Common myeloid progenitor, CD34-positive (primary cell): ENCODE measurements around the gene ITSN1.

Experiments
- CTCF ChIA-PET: fragments of 350-600 bp; sonication (Branson Sonifier 250); formaldehyde crosslinking; loops from one replicate; lab custom pipeline; 2021; ENCODE audit warnings: antibody characterized with exemption; lab: Charles Lee
- POLR2A ChIA-PET: fragments of 350-600 bp; sonication (Branson Sonifier 250); formaldehyde crosslinking; loops from one replicate; lab custom pipeline; 2021; ENCODE audit warnings: antibody characterized with exemption; lab: Charles Lee
- DNase-seq, 3 donors: peaks; one replicate each; pipeline versions ENCODE4 v3.0.0 to v3.0.0-alpha.2; 2013
- H3K27ac ChIP-seq, 2 experiments: 1 replicate in 1 of 2; 2 replicates in 1 of 2; pipeline ENCODE4 v1.7.0; 2013; ENCODE audit warnings: inconsistent platforms in 2 of 2, low read length in 2 of 2, mild to moderate bottlenecking in 2 of 2, low read depth in 1 of 2, moderate library complexity in 1 of 2; ENCODE audit not compliant: severe bottlenecking in 2 of 2, insufficient read depth in 1 of 2, poor library complexity in 1 of 2
- H3K27me3 ChIP-seq, 5 experiments: replicated peaks in 2 of 5; 1 replicate in 3 of 5; 2 replicates in 2 of 5; pipeline versions ENCODE4 v1.6.1 to v1.7.0; 2013; ENCODE audit warnings: low read length in 4 of 5, mild to moderate bottlenecking in 2 of 5, moderate library complexity in 2 of 5, inconsistent platforms in 1 of 5; ENCODE audit not compliant: insufficient read depth in 5 of 5, control insufficient read depth in 4 of 5
- H3K36me3 ChIP-seq, 4 experiments: 1 replicate in 2 of 4; 2 replicates in 2 of 4; pipeline versions ENCODE4 v1.6.1 to v1.7.0; 2013; ENCODE audit warnings: low read length in 3 of 4, control low read depth in 1 of 4, mild to moderate bottlenecking in 1 of 4; ENCODE audit not compliant: control insufficient read depth in 4 of 4, insufficient read depth in 4 of 4
- H3K4me1 ChIP-seq, 4 experiments: 1 replicate in 3 of 4; 2 replicates in 1 of 4; pipeline versions ENCODE4 v1.6.1 to v1.7.1; 2013; ENCODE audit warnings: low read length in 3 of 4, mild to moderate bottlenecking in 3 of 4, control low read depth in 1 of 4, inconsistent platforms in 1 of 4, moderate library complexity in 1 of 4; ENCODE audit not compliant: control insufficient read depth in 4 of 4, insufficient read depth in 4 of 4; ENCODE audit errors: control extremely low read depth in 1 of 4
- H3K4me3 ChIP-seq, 7 experiments: 1 replicate in 4 of 7; 2 replicates in 3 of 7; pipeline versions ENCODE4 v1.5.1 to v1.7.0; 2013; ENCODE audit warnings: mild to moderate bottlenecking in 7 of 7, low read length in 6 of 7, moderate library complexity in 6 of 7, inconsistent platforms in 2 of 7, low read depth in 2 of 7, control low read depth in 1 of 7; ENCODE audit not compliant: insufficient read depth in 4 of 7, control insufficient read depth in 1 of 7; ENCODE audit errors: extremely low read depth in 1 of 7
- H3K9me3 ChIP-seq, 5 experiments: 1 replicate in 4 of 5; 2 replicates in 1 of 5; pipeline versions ENCODE4 v1.6.1 to v1.7.1; 2013; ENCODE audit warnings: low read length in 4 of 5, mild to moderate bottlenecking in 2 of 5, inconsistent platforms in 1 of 5, low read depth in 1 of 5, moderate library complexity in 1 of 5; ENCODE audit not compliant: control insufficient read depth in 4 of 5, insufficient read depth in 2 of 5; ENCODE audit errors: control extremely low read depth in 1 of 5
- WGBS: methylation state at CpG from one replicate; pipeline ENCODE4 v1.1.5; 2013; ENCODE audit not compliant: insufficient coverage; 5-methylcytosine and 5-hydroxymethylcytosine counted together

The ITSN1 gene

DNA sequence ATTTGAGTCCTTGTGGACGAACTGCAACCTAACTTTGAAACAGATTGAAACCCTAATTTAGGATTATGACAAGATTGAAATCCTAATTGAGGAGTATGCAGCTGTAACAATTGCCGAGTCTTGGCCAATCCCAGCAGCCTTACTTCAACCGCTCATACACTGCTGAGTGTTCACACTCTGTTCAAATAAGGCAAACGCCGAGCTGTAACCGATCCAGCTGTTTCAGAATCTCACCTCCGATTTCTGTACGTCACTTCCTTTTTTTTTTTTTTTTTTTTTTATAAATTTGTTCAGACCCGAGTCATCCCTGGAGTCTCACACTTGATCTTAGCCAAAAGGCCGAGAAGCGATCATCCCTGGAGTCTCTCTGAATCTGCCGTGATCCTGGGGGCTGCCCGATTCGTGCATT, 295.6 kb downstream of the ITSN1 start:
- POLR2A ChIA-PET: interaction anchor here (0.6 kb wide), 1 partner anchor 197 kb away, joined by 3 read pairs; no protein-coding TSS in a partner anchor
- no peak overlapping the region for H3K27ac ChIP-seq
- DNase-seq: peak in 2 of 3 donors; percentile 69 to 77
- H3K27me3 ChIP-seq: no peaks in the 10 kb centered on the region
- H3K9me3 ChIP-seq: no peaks in the 10 kb centered on the region
- WGBS: 79% methylated on average over 4 of the region's 14 CpGs
- H3K36me3 ChIP-seq: no peaks in the 10 kb centered on the region
- no peak overlapping the region for H3K4me3 ChIP-seq
- peaks cover 0 to 31% (median 23%) of the 10 kb centered on the region in 4 experiments for H3K4me1 ChIP-seq
- CTCF ChIA-PET: interaction anchor here (2.8 kb wide), 1 partner anchor 9 kb away, joined by 7 read pairs; no protein-coding TSS in a partner anchor

DNA sequence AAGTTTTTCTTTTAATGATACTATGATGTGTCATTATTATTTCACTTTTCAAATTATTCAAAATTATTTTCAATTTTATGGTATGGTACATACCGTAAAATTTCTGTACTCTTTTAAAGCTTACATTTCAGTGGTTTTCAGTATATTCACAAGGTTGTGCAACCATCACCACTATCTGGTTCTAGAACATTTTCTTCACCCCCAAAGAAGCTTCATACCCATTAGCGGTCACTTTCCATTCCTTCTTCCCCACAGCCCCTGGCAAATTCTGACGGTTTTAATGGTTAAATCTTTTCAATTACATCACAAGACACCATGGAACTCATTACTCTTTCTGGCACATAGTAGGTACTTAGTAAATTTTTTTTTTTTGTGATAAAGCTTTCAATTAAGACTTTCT, 296.1 kb downstream of the ITSN1 start:
- H3K4me1 ChIP-seq: peaks cover 0 to 31% (median 23%) of the 10 kb centered on the region in 4 experiments
- POLR2A ChIA-PET: interaction anchor here (1.2 kb wide), 1 partner anchor 10 kb away, joined by 3 read pairs; no protein-coding TSS in a partner anchor

DNA sequence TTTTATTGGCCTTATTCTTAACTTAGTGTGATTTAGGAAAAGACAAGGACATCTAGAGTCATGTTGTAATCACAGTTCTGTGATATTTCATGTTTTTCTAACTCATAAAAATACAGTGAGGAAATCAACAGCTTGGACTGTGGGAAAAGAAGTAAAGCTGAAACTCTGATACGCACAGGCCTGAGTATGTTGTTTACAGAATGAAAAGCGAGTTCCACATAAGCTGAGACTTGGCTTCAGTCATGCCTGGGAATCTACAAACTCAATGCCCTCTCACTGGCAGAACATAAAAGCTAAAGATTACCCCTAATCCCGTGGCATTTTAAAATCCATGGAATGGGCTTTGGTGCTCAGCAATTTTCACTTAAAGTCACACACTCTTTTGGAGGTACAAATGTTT, 296.9 kb downstream of the ITSN1 start:
- H3K4me1 ChIP-seq: peaks cover 0 to 31% (median 23%) of the 10 kb centered on the region in 4 experiments
- ChIA-PET POLR2A (interaction anchor here (1.2 kb wide), 1 partner anchor 9 kb away, joined by 3 read pairs; no protein-coding TSS in a partner anchor), CTCF (interaction anchor here (1.1 to 2.1 kb wide), 2 partner anchors 15 to 19 kb away, joined by 3 to 8 read pairs; no protein-coding TSS in a partner anchor)

More for the DNA sequence above, 296.1 kb downstream of the ITSN1 start:
- H3K4me3 ChIP-seq: no peak overlapping the region
- H3K36me3 ChIP-seq: no peaks in the 10 kb centered on the region
- H3K27ac ChIP-seq: no peak overlapping the region
- 100% methylated on average over 2 of the region's 3 CpGs for WGBS
- H3K27me3 ChIP-seq: no peaks in the 10 kb centered on the region
- H3K9me3 ChIP-seq: no peaks in the 10 kb centered on the region
- CTCF ChIA-PET: interaction anchor here (1.1 to 2.8 kb wide), 2 partner anchors 9 to 20 kb away, joined by 3 to 7 read pairs; no protein-coding TSS in a partner anchor
- DNase-seq: peak in 1 of 3 donors; percentile 28

DNA sequence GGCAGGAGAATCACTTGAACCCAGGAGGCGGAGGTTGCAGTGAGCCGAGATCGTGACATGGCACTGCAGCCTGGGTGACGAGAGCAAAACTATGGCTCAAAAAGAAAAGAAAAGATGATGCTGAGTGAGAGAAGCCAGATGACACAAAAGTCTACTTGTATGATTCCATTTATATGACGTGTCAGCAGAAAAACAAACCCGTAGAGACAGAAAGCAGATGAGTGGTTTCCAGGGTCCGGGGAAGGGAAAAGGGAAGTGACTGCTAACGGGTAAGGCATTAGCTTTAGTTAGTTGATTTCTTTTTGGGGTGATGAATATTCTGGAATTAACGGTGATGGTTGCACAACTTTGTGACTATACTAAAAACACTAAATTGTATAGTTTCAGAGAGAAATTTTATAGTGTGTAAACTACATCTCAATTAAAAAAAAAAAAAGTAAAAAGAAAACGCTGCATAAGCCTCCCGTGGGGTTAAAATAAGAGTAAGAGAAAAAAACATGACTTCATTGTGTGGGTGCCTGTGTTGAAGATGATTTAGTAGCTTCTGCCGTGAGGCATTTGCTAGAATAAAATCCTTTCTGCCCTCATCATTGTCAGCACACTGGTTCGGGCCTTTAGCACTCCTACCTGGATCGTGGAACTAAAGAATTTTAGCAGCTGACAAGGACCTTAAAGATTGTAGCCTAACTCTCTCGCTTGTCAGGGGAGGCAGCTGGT, 298.0 kb downstream of the ITSN1 start:
- POLR2A ChIA-PET: no interaction called here
- no peak overlapping the region for H3K27ac ChIP-seq

More for the DNA sequence above, 296.9 kb downstream of the ITSN1 start:
- no peaks in the 10 kb centered on the region for H3K36me3 ChIP-seq
- 100% methylated on average over 3 of the region's 3 CpGs for WGBS
- peaks cover 0 to under 1% (median 0%) of the 10 kb centered on the region in 5 experiments for H3K9me3 ChIP-seq
- no peak overlapping the region for H3K4me3 ChIP-seq
- no peak for DNase-seq
- H3K27ac ChIP-seq: no peak overlapping the region
- H3K27me3 ChIP-seq: no peaks in the 10 kb centered on the region

DNA sequence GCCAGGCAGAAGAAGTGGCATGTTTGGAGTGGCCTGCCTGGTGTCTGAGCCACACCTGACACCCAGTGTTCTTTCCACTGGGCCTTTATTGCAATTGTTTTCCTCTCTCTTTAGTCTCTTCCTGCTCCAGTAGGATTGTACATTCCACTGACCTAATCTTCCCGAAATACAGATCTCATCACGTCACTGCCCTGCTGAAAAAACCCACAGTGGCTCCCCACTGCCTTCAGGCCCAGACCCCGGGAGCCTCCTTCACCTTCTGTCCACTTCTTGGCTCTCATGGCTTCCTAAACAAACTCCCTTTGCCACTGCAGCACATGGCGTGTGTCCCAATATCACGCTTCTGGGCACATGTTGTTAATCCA, 298.6 kb downstream of the ITSN1 start:
- Histone ChIP-seq H3K4me1 (peaks cover under 1 to 29% (median 24%) of the 10 kb centered on the region in 4 experiments), H3K4me3 (no peak overlapping the region), H3K9me3 (peaks cover 0 to 4% (median 2%) of the 10 kb centered on the region in 5 experiments), H3K36me3 (no peaks in the 10 kb centered on the region), H3K27me3 (no peaks in the 10 kb centered on the region), H3K27ac (no peak overlapping the region)
- no peak for DNase-seq
- 97% methylated on average over 5 of the region's 5 CpGs for WGBS
- CTCF ChIA-PET: interaction anchor here (1.8 to 2.1 kb wide), 2 partner anchors 8 to 17 kb away, joined by 5 to 8 read pairs; no protein-coding TSS in a partner anchor
- POLR2A ChIA-PET: no interaction called here

More for the DNA sequence above, 298.0 kb downstream of the ITSN1 start:
- no peaks in the 10 kb centered on the region for H3K27me3 ChIP-seq
- DNase-seq: peak in 2 of 3 donors; percentile 85 to 87
- no peaks in the 10 kb centered on the region for H3K36me3 ChIP-seq
- peaks cover 0 to 31% (median 23%) of the 10 kb centered on the region in 4 experiments for H3K4me1 ChIP-seq
- CTCF ChIA-PET: interaction anchor here (1.8 to 2.1 kb wide), 2 partner anchors 9 to 16 kb away, joined by 5 to 8 read pairs; no protein-coding TSS in a partner anchor
- H3K4me3 ChIP-seq: no peak overlapping the region
- H3K9me3 ChIP-seq: peaks cover 0 to 4% (median 2%) of the 10 kb centered on the region in 5 experiments
- WGBS: 68% methylated on average over 13 of the region's 15 CpGs

DNA sequence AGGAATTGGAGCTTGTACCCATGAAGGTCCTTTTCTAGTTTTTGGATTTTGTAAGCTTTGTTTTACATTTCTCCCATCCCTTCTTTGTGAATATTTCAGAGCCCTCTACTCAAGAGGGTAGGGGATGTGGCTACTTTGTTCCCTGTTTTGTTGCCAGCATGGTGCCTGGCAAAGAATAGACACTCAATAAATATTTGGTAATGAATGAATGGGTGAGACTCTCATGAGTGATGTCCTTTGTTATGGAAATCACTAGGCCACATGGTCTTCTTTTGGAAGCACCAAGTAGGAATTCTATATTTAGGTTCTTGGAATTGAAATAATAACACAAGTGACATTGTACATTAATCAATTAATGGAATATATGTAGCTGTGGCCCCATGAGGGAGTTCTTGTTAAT, 300.1 kb downstream of the ITSN1 start:
- Histone ChIP-seq H3K27ac (no peak overlapping the region), H3K36me3 (no peaks in the 10 kb centered on the region), H3K9me3 (peaks cover 0 to 4% (median 2%) of the 10 kb centered on the region in 5 experiments), H3K27me3 (no peaks in the 10 kb centered on the region), H3K4me3 (no peak overlapping the region), H3K4me1 (peaks cover 7 to 26% (median 17%) of the 10 kb centered on the region in 4 experiments)
- DNase-seq: no peak
- CTCF ChIA-PET: interaction anchor here (2.7 kb wide), 1 partner anchor 19 kb away, joined by 15 read pairs; no protein-coding TSS in a partner anchor
- POLR2A ChIA-PET: no interaction called here
